ENCODE results near the gene ANO3. TPM values are rescaled to one million over a fixed set of nuclear protein-coding genes. Genes with fewer than 3 reads are reported as not detected.

ANO3 gene
- total RNA-seq, 4 donors from 2014 or later: 0.08 to 0.27 TPM; not detected in 2

DNA sequence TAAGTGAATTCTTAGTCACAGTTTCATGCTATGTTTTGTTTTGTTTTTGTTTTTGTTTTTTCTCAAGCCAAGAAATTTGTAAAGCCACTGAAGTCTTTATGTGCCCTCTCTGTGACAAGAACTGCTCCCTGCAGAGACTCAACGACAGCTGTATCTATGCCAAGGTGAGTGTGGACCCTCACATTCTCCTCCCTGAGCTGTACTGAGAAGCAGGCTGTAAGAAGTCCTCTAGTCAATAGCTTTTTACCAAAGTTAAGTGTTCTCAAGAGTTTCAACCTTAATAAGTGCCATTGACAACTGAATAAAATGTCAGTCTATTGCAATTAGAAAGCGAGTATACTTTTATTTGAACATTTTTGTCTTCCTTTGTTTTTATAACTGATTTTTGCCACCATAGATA is 221.3 kb downstream of the ANO3 start:
- 63 to 85% methylated on average over 2 of the region's 2 CpGs for WGBS, 2 donors (ENCODE audit: low coverage in 1 of 2)
- Histone ChIP-seq H3K27ac (no peak overlapping the region), H3K4me3 (no peak overlapping the region), H3K27me3 (no peaks in the 10 kb centered on the region), H3K9me3 (no peaks in the 10 kb centered on the region), H3K36me3 (no peaks in the 10 kb centered on the region), H3K4me1 (no peaks in the 10 kb centered on the region)
- no peak for ATAC-seq
- TF ChIP-seq POLR2AphosphoS5 (IDR thresholded peaks at IDR 0.05) (no peak), EP300 (IDR thresholded peaks at IDR 0.05) (no peak), POLR2A (IDR thresholded peaks at IDR 0.05) (no peak)
- TF ChIP-seq, protein P1, sequence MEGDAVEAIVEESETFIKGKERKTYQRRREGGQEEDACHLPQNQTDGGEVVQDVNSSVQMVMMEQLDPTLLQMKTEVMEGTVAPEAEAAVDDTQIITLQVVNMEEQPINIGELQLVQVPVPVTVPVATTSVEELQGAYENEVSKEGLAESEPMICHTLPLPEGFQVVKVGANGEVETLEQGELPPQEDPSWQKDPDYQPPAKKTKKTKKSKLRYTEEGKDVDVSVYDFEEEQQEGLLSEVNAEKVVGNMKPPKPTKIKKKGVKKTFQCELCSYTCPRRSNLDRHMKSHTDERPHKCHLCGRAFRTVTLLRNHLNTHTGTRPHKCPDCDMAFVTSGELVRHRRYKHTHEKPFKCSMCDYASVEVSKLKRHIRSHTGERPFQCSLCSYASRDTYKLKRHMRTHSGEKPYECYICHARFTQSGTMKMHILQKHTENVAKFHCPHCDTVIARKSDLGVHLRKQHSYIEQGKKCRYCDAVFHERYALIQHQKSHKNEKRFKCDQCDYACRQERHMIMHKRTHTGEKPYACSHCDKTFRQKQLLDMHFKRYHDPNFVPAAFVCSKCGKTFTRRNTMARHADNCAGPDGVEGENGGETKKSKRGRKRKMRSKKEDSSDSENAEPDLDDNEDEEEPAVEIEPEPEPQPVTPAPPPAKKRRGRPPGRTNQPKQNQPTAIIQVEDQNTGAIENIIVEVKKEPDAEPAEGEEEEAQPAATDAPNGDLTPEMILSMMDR (IDR thresholded peaks at IDR 0.05): no peak

DNA sequence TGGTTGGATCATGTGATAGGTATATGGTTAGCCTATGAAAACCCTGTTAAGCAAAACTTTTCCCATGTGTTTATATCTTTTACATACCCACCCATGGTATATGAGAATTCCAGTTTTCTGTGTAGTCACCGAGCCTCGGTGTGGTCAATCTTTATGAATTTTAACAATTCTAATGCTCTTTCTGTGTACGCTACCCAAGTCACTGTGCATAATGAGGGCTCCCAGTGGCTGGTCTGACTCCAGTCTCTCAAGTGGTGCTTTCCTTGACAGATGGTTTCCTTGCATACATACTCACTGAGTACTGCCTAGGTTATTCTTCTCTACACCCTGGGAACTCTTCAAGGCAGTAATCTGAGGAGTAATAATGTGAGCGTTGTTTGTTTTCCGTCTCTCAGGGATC is 222.5 kb downstream of the ANO3 start:
- TF ChIP-seq, protein P1 (IDR thresholded peaks at IDR 0.05): no peak
- TF ChIP-seq EP300 (IDR thresholded peaks at IDR 0.05) (no peak), POLR2AphosphoS5 (IDR thresholded peaks at IDR 0.05) (no peak), POLR2A (IDR thresholded peaks at IDR 0.05) (no peak)
- Histone ChIP-seq H3K27me3 (no peaks in the 10 kb centered on the region), H3K27ac (no peak overlapping the region), H3K9me3 (no peaks in the 10 kb centered on the region), H3K4me1 (no peaks in the 10 kb centered on the region), H3K4me3 (no peak overlapping the region), H3K36me3 (no peaks in the 10 kb centered on the region)
- no peak for ATAC-seq
- 80% methylated on average over 4 to 5 of the region's 5 CpGs for WGBS, 2 donors (ENCODE audit: low coverage in 1 of 2)

DNA sequence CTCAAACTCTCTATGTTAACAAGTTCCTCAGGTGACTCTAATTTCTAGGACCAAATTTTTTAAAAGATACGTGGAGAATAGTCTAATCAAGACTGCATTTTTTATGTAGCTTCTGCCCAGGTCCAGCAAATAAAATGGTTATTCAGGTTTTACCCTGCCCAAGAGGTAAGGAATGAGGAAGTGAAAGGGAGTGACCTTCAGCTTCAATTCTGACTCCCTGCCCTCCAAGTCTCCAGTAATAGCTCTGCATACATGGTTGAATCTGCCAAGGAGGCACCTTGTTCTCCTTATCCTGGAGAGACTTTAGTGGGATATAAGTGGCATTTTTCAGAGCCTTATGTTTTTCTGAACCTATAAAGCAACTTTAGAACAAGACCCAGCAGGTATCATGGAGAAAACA is 224.7 kb downstream of the ANO3 start:
- no peaks in the 10 kb centered on the region for H3K36me3 ChIP-seq

DNA sequence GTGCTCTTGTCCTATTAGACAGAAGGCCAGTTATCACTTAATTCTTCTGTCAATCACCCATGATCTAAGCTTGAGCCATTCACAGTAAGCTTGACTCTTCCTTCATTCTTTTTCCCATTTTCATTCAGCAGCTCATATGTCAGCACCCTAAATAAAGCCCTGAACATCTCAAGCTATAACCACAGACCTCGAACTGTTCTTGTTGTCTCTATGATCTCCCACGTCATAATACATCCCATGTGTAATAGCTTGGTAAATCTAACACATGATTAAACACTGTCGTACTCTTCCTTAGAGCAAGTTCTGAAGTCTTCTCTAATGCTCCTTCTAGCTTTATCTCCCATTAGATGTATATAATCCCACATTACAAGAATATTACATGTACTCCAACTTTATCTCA is 225.7 kb downstream of the ANO3 start:
- no peak for ATAC-seq
- Histone ChIP-seq H3K27ac (no peak overlapping the region), H3K27me3 (no peaks in the 10 kb centered on the region), H3K4me1 (no peaks in the 10 kb centered on the region), H3K4me3 (no peak overlapping the region), H3K36me3 (no peaks in the 10 kb centered on the region), H3K9me3 (no peaks in the 10 kb centered on the region)
- 41 to 51% methylated on average over 3 of the region's 3 CpGs for WGBS, 2 donors (ENCODE audit: low coverage in 1 of 2)
- no peak for TF ChIP-seq EP300 (IDR thresholded peaks at IDR 0.05)
- TF ChIP-seq POLR2AphosphoS5 (IDR thresholded peaks at IDR 0.05): no peak
- no peak for TF ChIP-seq POLR2A (IDR thresholded peaks at IDR 0.05)
- TF ChIP-seq, protein P1 (IDR thresholded peaks at IDR 0.05): no peak

More for the DNA sequence above, 224.7 kb downstream of the ANO3 start:
- H3K27me3 ChIP-seq: no peaks in the 10 kb centered on the region
- no peak for ATAC-seq
- no peaks in the 10 kb centered on the region for H3K9me3 ChIP-seq
- 77 to 100% methylated on average over 1 of the region's 1 CpG for WGBS, 2 donors (ENCODE audit: low coverage in 1 of 2)
- no peak for TF ChIP-seq EP300 (IDR thresholded peaks at IDR 0.05)
- no peak for TF ChIP-seq POLR2A (IDR thresholded peaks at IDR 0.05)
- TF ChIP-seq POLR2AphosphoS5 (IDR thresholded peaks at IDR 0.05): no peak
- TF ChIP-seq, protein P1 (IDR thresholded peaks at IDR 0.05): no peak
- no peak overlapping the region for H3K27ac ChIP-seq
- H3K4me1 ChIP-seq: no peaks in the 10 kb centered on the region
- no peak overlapping the region for H3K4me3 ChIP-seq

DNA sequence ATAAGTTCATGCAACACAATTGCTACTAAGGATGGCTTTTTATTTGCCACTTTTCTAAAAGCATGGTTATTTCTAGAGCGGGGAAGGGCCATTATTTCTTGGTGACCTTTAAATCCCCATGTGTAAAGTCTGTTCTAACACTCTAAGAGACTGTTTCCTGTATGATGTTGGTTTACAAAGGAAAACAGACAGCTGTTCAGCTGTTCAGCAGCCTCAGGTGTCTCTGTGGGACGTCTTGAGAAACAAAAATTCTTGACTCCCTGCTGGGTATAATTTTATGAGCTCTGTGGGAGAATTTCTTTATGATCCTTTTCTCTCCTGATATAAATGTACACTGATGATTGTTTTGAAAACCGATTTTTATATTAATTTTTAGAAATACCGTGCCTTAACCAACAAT is 226.3 kb downstream of the ANO3 start:
- Histone ChIP-seq H3K4me1 (no peaks in the 10 kb centered on the region), H3K36me3 (no peaks in the 10 kb centered on the region), H3K27ac (no peak overlapping the region), H3K9me3 (no peaks in the 10 kb centered on the region), H3K4me3 (no peak overlapping the region), H3K27me3 (no peaks in the 10 kb centered on the region)
- TF ChIP-seq, protein P1 (IDR thresholded peaks at IDR 0.05): no peak
- TF ChIP-seq EP300 (IDR thresholded peaks at IDR 0.05) (no peak), POLR2A (IDR thresholded peaks at IDR 0.05) (no peak), POLR2AphosphoS5 (IDR thresholded peaks at IDR 0.05) (no peak)
- no peak for ATAC-seq
- WGBS, 2 donors (ENCODE audit: low coverage in 1 of 2): 74 to 77% methylated on average over 3 to 4 of the region's 4 CpGs

Measured in gastroesophageal sphincter (tissue), 4 donors.